Stimulated activated CD4-positive, alpha-beta T cell treated with anti-CD3 and anti-CD28 coated beads, TNF-alpha, amount 100 ng/mL, for 1 hour (primary cell): ENCODE results near the gene C6orf89.
"Not testable (repeated sequence)": the region's sequence is repeated elsewhere in the genome, so short reads cannot be mapped to it uniquely, and the experiment has no call there.

Experiments
- DNase-seq, 3 donors: peaks; one replicate each; pipeline ENCODE4 v3.0.0-alpha.2; 2020; ENCODE audit warnings: low read depth in 3 of 3, low spot score in 1 of 3

Gene C6orf89

DNA sequence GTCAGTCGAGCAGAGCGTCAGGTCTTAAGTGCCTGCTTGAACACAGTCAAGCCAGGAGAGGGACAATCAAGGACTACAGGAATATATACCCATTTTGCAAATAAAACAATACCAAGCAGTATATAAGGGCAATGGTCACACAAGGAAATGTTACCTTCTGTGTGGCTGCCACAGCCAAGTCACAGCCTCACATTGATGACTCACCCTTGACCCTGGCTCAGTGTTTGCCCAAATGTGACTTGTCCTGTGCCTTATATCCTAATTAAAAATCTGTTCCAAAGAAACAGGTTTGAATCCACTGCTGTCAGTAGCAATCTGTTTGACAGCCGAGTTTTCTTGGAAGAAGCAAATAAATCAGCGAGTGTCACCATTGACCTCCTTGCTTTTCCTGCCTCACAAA, 34.3 kb downstream of the C6orf89 start:
- no peak for DNase-seq

DNA sequence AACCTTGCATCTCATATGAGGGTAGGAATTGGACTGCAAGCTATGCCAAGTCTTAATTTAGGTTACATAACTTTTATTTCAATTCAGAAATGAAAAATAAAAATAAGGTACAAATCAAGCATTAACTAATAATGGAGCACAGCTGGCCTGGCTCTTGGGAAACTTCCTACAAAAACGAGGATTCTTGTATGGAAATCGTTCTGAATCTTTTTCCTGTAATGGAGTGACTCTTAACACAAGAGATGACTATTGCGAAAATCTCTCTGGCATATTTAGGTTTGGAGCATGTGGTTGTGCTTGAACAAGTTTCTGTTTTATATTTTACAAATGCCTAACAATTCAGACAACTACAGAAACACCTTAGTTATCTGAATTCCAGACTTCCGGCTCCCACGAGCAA, 34.8 kb downstream of the C6orf89 start:
- DNase-seq: no peak

DNA sequence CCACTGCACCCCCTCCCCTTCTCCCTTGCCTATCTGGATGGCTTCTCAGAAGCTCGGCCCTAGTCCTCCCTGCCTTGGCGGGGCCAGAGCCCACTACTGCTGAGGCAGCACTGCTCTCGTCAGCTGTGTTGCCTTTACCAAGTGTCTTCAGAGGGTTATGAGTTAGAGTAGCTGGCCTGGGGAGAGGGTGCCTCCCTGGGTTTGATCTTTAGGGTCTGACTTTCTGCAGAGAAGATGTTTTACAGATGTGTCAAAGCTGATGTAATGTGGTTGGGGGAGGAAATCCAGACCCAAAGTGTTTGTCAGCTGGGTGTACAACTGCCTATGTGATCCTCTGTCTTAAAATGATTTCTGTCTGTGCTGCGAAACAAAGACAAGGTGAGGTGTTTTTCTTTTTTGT, 38.4 kb downstream of the C6orf89 start:
- no peak for DNase-seq

DNA sequence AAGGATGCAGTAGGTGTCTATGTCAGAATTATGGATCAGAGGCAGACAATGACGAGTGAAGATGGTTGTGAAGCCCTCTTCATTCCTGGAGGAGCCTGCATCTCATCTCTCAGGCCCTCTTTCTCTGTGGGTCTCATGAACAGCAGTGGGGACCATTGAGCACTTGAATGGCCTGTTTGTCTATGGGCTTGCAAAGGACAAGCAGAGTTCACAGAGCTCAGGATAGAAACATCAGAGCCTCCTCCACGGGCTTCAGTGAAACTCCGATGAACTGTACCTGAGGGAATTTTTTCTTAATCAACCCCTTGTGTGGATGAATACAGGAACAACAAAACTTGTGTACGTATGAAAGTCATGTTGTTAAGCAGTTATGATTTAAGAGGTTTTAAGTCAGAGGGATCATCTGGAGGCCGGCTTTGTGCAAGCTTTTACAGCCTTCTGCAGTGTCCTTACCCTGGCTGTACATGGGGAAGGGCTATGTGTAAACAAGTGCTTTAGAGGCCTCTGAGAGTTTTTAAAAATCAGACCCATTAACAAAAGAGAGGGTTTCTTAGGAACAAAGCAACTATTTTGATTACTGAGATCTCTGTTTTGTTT, 39.1 kb downstream of the C6orf89 start:
- no peak for DNase-seq

DNA sequence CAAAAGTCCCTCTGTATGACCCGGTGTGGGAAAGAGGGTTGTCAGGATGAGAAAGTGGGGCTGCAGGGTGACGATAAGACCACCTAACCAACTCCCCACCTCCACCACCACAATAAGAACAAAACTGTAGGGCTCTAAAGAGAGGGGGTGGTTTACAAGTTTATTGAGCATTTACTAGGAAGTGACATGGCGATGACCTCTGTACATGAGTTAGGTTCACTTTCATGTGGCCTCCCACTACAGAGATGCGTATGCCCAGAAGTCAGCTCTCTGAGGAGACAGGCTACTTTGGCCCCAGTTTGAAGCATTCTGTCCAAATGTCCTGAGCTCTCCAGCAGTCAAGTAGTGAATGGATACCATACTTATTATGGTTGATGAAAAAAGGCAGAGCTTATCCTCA, 40.1 kb downstream of the C6orf89 start:
- no peak for DNase-seq

DNA sequence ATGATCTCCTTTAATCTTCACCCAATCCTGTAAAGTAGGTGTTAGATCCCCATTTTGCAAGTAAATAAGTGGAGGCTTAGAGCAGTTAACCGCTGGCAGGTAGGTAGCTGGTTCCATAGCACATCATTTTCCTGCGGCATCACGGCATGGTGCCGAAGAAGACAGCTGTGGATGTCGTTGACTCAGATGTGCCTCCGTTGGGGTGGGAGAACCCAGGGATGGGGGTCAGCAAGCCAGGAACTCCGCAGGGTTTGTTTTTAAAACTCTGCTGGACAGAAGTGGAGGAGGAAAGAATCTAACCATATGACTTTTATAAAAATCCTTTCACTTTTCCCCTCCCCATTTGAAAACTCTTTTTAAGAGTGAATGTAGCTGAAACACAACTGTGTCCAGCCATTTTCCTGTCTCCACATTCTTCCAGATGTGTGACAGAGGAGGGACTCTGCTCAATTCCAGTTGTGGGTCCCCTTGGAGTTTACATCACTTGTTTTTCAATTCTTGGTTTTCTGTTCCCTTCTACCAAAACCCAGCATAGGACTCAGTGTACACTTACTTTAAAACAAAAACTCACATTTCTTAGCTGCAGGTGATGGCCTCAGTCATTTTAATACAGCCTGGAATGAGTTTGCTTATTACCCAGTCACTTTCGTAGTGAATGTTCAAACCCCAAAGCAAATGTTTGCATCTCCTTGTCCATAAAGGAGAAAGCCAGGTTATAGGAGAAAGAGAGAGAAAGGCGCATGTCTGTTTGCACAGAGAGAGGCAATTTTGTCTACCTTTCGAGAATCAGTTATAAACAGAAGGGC, 41.2 kb downstream of the C6orf89 start:
- DNase-seq: no peak

DNA sequence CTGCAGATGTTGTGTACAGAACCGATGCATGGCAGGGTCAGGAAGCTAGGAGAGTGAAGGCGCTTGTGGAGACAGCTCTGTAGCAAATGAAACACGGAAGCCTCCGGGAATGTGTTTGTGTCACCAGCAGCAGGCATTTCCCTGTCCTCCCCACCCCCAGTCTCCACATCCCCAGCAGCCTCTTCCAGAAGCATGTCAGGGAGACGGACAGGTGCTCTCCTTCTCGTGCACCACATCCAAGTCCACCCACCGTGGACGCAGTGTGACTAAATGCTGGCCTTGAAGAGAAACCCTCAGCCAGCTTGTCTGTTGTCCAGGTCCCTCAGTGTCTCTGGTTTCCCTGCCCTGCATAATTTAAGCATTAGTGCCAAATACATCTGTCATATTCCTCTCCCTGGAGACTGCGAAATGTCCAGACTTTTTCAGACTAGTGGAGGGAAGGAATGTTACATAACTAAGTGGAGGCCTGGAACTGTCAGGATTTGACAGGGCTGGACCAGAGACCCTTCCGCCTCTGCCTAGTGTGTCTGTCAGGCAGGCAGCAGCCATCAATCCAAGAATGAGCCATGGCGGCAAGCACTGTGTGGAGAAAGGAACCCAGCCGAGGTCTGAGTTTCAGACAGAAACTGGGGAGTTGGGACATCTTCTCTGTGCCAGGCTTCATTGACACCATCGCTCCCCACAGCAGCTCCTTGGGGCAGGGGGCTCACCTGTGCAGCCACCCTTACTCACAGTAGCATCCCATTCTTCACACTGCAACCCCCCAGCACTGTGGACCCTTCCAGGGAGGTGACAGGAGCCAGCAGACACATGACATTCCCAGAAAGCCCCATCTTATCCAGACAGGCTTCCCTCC, 42.2 kb downstream of the C6orf89 start:
- no peak for DNase-seq

DNA sequence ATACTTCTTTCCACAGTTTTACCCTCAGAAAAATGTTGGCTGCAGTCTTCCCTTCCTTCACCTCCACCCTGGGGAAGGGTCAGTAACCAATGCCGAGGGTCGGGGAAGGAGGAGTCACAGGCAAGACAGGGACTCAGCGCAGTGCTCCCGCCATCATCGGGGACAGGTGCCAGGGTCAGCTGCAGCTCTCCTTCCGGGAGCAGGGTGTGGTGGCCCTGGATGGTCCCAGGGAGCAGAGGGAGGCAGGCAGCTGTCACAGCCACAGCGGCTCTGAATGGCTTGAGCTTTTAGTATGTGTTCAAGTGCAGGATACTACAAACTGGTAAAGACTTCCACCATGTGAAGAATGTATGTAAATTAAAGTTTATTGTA, 42.8 kb downstream of the C6orf89 start:
- no peak for DNase-seq

DNA sequence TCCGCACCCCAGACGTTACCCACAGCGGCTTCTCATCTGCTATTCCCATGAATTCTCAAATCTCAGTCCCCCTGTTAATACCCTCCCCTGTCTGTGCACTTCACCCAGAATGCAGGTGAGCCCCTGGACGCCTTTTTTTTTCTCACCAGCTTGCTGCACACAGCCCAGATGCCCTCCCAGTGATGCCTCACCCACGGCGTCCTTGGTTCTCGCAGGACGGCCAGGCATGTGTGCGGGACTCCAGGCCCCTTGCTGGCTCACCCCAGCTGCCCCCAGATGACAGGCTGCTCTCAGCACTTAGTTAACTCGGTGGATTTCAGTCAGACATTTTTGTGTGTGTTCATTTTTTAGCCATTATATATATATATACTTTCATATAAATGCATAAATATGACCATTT, 43.4 kb downstream of the C6orf89 start:
- no peak for DNase-seq

DNA sequence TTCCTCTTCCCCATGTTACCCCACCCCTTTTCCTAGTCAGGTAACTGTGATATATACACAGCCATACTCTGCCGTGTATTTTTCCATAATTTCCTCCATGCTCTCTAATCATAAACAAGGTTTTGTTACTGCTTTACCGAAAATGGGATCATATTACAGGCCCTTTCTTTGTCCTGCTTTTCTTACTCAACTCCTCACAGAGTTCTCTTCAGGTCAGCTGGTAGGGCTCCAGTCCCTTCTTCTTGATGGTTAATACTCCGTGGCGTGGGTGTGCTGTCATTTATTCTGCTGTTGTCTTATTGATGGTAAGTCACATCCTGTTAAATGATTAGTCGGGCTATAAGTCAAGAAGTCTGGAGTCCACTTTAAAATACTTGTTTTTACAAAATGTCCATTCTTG, 43.9 kb downstream of the C6orf89 start:
- DNase-seq: no peak

DNA sequence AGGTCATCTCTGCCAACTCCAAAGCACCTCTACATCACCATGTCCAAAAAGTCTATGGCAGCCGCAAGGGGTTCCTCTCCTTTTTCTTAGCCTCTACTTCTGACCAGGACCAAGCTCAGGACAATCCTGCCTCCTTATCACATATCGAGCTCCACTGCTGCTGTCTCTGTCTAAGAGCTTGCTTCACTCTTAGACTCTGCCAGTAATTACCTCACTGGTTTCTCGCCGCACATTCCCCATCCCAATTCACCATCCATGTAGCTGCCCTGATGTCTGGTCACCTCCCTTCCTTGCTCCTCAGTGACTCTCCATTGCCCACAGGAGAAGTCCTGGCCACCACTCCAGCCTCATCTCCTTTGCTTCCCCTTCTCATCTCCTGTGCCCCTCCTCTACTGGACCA, 44.7 kb downstream of the C6orf89 start:
- no peak for DNase-seq

DNA sequence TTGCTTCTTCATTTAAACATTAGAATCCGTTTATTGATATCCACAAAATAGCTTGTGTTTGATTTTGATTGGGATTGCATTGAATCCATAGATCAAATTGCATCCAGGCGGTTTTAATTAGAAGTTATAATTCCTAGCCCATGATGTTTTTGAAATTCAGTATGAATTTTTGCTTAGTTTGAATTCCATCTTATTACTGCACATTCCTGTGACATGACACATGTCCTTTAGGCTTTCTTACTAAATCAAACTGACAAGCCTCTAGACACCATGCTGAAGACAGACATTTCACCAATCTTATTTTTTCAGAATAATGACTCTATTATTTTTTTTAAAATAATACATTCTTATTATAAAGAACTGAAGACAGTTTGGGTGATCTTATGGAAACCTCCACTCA, 47.4 kb downstream of the C6orf89 start:
- no peak for DNase-seq

DNA sequence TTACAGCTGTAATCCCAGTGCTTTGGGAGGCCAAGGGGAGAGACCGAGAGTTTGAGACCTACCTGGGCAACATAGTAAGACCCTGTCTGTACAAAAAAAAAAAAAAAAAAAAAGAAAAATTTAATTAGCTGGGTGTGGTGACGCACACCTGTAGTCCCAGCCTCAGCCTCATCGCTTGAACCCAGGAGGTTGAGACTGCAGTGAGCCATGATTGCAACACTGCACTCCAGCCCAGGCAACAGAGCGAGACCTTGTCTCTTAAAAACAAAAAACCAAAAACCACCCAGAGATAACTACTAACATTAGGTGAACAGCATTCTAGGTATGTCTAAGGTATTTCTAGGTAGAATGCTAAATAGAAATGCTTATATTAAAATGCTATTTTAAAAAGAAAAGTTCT, 47.8 kb downstream of the C6orf89 start:
- no peak for DNase-seq

DNA sequence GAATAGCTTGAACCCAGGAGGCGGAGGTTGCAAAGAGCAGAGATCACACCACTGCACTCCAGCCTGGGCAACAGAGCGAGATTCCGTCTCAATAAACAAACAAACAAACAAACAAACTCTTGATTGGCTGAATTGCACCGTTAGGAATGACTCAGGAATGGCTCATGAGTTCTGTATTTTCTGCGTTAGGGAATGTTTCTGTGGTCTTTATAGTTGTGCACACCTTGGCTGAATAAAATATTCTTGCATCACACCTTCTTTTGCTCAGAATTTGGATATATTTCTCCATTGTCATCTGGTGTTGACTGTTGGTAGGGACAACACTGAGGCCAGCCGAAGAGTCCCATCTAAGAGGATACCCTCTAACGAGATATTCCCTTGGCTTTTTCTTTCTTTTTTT, 49.1 kb downstream of the C6orf89 start:
- no peak for DNase-seq

DNA sequence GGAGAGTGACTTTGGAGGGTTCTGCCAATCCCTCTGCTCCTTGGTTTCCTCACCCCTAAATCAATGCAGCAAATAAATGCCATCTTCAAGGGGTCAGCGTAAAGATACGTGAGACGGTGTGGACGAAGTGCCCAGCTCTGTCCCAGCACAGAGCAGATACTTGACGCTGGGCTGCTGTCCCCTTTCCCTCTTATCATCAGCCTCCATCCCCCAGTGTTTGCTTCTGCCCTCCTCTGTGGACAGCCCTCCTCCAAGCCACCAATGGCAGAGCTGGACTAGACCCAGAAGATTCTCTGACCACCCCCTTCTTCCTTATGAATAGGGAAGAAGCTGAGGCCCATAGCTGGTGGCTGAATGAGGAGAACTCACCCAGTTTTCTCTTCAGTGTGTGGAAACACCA, 51.1 kb downstream of the C6orf89 start:
- DNase-seq: no peak

DNA sequence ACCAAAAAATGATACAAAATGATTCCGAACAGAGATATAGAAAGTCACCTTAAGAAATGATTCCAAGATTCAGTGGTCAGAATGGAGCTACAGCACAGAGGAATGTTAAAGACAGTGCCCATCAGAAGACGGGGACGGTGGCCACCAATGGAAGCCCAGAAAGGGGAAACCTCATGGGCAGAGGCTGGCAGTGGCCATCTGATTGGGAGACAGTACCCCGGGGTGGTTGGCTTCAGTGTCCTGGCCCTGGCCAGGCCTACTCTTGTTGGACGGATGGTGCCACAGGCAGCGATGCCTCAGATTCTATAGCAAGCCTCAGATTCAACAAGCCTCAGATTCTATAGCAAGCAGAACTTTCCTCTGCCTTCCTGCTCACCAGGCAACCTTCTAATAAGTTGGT, 52.1 kb downstream of the C6orf89 start:
- no peak for DNase-seq

DNA sequence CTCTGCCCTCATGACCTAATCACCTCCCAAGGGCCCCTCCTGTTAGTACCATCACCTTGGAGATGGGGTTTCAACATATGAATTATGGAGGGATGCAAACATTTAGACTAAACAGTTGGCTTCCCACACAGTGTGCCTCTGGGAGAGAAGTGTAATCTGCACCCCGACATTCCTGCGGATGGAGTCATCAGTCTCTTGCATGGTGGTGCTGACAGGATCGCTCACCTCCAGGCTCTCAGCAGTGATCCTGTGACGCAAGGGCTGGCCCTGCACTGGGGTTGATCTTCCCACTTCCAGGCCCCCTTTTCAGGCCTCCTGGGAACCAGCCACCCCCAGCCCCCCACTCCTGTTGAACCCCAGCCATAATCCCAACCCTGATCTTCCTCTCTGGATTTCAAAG, 52.8 kb downstream of the C6orf89 start:
- no peak for DNase-seq

DNA sequence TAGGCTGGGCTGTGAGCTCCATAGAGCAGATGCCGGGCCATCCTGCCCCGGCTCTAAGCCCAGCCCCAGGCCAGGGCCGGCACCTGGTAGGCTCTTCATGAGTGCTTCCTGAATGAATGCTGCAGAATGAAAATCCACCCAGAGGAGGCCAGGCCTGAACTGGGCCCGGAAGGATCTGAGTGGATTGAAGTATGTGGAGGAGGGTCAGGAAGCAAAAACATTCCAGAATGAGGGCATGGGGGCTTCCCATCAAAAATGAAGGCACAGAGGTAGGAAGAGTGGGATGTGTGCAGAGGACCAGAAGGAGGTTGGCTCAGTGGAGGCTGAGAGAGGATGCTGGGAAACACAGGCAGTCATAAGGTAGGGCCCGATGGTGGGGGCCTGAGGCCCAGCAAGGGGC, 53.3 kb downstream of the C6orf89 start:
- not testable (repeated sequence) for DNase-seq

DNA sequence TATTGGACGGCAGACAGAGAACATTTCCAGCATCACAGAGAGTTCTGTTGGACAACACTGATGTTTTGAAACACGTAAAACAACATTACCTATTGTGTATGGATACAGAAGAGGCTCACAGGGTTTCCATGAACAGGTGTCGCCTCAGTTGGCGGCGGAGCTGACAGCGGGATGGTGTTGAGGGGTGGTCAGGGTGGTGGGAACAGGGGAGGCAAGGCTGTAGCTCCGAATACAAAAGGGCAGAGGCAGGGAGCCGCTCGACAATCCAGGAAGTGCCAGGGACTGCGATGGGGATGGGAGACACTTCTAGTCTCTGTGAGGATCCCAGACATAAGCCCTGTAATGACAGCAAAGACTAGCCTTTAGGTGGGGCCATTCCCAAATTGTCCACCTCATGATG, 54.3 kb downstream of the C6orf89 start:
- DNase-seq: no peak

DNA sequence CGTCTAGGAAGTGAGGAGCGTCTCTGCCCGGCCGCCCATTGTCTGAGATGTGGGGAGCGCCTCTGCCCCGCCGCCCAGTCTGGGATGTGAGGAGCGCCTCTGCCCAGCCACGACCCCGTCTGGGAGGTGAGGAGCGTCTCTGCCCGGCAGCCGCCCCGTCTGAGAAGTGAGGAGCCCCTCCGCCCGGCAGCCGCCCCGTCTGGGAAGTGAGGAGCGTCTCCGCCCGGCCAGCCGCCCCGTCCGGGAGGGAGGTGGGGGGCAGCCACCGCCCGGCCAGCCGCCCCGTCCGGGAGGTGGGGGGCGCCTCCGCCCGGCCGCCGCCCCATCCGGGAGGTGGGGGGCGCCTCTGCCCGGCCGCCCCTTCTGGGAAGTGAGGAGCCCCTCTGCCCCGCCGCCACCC, 55.8 kb downstream of the C6orf89 start:
- not testable (repeated sequence) for DNase-seq

DNA sequence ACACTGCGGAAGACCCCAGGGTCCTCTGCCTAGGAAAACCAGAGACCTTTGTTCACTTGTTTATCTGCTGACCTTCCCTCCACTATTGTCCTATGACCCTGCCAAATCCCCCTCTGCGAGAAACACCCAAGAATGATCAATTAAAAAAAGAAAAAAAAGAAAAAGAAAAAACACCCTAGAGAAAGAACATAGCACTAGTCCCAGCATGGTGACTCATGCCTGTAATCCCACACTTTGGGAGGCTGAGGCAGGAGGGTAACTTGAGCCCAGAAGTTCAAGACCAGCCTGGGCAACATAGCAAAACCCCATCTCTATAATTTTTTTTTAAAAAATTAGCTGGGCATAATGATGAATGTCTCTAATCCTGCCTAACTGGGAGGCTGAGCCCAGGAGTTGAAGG, 56.6 kb downstream of the C6orf89 start:
- DNase-seq: not testable (repeated sequence)

DNA sequence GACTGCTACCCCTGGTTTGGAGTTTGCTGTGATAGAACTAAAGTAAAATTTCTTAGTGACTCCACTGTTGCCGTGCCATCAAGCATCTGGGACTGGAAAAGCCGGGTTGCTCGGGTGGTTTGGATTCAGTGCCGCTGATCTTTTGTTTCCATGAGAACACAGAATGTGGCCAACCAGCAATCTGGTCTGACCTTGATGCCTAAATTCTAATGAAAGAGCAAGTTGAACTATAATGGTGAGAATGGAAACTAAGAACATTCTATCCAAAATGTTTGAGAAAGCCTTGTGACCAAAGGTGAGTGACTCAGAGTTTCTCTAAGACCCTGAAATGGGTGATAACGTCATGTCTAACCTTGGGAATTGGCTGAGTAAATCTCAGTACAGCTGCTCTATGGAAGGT, 58.9 kb downstream of the C6orf89 start:
- DNase-seq: no peak
